ENCODE results near the gene BANF2. TPM values are rescaled to one million over a fixed set of nuclear protein-coding genes. Genes with fewer than 3 reads are reported as not detected.
"Not testable (repeated sequence)": the region's sequence is repeated elsewhere in the genome, so short reads cannot be mapped to it uniquely, and the experiment has no call there.

Gene BANF2
- total RNA-seq, 1 donor from 2014 or later, result not detected

DNA sequence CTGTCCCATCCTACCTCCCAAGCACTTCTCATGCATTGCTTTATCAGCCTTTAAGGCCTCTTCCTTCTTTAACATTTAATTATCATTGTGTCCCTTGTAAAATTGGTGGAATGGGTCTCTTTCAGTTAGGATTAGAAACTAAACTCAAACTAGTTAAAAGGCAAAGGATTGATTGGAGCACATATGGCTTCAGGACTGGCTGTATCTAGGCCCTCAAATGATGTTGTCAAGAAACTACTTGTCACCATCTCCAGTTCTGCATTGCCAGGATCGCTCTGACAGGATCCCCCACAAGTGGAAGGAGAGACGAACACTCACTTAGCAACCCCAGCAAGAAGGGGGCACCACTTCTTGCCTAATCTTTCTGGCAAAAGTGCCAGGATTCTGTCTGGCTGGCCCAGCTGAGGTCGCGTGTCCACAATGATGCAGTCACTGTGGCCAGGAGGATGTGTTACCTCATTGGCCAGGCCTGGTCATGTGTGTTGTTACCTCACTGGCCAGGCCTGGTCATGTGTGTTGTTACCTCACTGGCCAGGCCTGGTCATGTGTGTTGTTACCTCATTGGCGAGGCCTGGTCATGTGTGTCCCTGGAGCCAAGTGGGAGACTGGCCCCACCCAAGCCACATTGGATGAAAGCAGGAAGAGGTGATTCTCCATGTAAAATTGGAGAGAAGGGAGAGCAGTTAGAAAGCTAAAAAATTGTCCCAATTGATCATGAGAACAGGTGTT is 5.0 kb downstream of the BANF2 start:
- no peaks in the 10 kb centered on the region for H3K27me3 ChIP-seq
- H3K27ac ChIP-seq, result no peak overlapping the region
- H3K9me3 ChIP-seq, result no peaks in the 10 kb centered on the region
- intact Hi-C loops (cut with DNase I), result no loop called here
- TF ChIP-seq, protein P1, sequence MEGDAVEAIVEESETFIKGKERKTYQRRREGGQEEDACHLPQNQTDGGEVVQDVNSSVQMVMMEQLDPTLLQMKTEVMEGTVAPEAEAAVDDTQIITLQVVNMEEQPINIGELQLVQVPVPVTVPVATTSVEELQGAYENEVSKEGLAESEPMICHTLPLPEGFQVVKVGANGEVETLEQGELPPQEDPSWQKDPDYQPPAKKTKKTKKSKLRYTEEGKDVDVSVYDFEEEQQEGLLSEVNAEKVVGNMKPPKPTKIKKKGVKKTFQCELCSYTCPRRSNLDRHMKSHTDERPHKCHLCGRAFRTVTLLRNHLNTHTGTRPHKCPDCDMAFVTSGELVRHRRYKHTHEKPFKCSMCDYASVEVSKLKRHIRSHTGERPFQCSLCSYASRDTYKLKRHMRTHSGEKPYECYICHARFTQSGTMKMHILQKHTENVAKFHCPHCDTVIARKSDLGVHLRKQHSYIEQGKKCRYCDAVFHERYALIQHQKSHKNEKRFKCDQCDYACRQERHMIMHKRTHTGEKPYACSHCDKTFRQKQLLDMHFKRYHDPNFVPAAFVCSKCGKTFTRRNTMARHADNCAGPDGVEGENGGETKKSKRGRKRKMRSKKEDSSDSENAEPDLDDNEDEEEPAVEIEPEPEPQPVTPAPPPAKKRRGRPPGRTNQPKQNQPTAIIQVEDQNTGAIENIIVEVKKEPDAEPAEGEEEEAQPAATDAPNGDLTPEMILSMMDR (IDR thresholded peaks at IDR 0.05), result no peak
- no peaks in the 10 kb centered on the region for H3K36me3 ChIP-seq
- DNase-seq (no peak), ATAC-seq (no peak)
- no peak overlapping the region for H3K4me3 ChIP-seq
- no peaks in the 10 kb centered on the region for H3K4me1 ChIP-seq

DNA sequence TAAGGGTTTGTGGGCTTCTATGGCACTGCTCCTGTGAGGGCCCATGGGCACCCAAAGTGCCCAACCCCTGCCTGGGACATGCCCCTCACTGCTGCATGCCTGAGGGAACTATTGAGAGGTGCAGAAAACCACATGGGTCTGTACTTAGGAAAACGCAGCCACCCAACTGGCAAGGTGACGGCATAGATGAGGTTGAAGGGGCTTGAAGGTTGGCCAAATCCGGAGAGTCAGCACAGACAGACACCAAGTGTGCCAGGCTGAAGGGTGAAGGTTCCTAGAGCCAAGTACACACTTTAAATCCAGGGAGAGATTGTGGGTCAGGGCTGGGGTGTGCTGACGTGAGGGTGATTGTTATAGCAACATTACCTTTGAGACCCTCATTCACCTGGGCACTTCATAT is 6.2 kb downstream of the BANF2 start:
- intact Hi-C loops (cut with DNase I), result no loop called here
- no peak overlapping the region for H3K4me3 ChIP-seq
- TF ChIP-seq, protein P1 (IDR thresholded peaks at IDR 0.05), result no peak
- no peaks in the 10 kb centered on the region for H3K27me3 ChIP-seq
- no peaks in the 10 kb centered on the region for H3K4me1 ChIP-seq
- no peak for ATAC-seq
- H3K9me3 ChIP-seq, result no peaks in the 10 kb centered on the region
- no peaks in the 10 kb centered on the region for H3K36me3 ChIP-seq
- no peak for DNase-seq
- H3K27ac ChIP-seq, result no peak overlapping the region

DNA sequence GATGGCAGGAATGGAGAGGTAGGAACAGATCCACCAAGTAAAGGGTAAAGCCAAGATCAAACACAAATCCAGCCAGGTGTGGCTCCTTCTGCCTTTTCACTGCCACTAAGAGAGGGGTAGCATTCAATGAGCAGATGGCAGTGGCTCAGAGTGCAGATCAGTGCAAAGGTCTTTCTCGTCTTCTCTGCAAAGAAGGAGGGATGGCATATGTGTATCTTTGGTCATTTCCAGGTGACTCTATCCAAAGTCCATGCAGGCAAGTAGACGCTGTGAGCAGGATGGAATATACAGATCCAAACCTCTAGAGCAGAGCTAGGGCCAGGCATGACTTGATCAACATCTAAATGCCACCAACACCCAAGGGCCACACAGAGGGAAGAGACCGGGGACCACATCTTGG is 6.9 kb downstream of the BANF2 start:
- Histone ChIP-seq H3K9me3 (no peaks in the 10 kb centered on the region), H3K27ac (no peak overlapping the region), H3K27me3 (no peaks in the 10 kb centered on the region), H3K4me1 (no peaks in the 10 kb centered on the region), H3K4me3 (no peak overlapping the region), H3K36me3 (no peaks in the 10 kb centered on the region)
- ATAC-seq (no peak), DNase-seq (no peak)
- TF ChIP-seq, protein P1 (IDR thresholded peaks at IDR 0.05), result no peak
- intact Hi-C loops (cut with DNase I), result no loop called here

DNA sequence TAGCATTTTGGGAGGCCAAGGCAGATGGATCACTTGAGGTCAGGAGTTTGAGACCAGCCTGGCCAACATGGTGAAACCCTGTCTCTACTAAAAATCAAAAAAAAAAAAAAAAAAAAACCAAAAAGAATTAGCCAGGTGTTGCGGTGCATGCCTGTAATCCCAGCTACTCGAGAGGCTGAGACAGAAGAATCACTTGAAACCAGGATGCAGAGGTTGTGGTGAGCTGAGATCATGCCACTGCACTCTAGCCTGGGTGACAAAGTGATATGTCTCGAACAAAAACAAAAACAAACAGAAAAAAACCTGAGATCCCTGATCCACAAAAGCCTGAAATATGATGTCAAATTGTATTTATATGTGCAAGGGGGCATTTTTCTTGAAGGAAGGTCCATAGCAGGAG is 8.2 kb downstream of the BANF2 start:
- DNase-seq; ATAC-seq; H3K4me1 ChIP-seq; H3K9me3 ChIP-seq; H3K27ac ChIP-seq; intact Hi-C loops (cut with DNase I); H3K36me3 ChIP-seq; H3K4me3 ChIP-seq; H3K27me3 ChIP-seq: not testable (repeated sequence)

DNA sequence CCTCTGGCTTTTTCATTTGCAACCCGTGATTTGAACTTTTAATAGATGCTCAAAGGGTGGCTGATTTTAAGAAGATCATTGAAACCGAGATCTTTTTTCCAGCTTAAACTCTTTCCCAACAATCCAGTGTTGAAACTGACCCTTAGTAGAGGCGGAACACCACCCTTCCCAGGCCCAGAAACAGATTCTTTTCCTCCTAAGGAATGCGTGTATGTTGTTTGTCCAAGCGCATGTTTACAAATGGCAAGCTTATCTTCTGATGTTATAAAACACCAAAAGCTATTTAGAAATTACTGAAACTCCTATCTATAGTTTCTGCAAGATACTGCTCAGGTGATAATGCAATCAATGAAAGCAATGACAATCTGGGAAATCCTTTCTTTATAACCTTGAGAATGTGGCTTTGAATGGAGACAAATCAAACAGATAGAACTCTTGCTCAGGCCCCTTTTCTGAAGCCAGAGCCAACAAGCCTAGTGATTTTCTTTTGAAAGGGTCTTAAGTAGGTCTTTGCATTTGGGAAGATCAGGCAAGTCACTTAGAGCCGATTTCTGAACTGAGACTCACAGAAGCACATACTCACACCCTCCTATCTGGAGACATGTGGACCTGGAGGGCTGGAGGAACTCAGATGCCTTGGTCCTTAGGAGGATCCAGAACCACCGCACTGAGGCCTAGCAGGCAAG is 9.1 kb downstream of the BANF2 start:
- Histone ChIP-seq H3K4me3 (no peak overlapping the region), H3K9me3 (no peaks in the 10 kb centered on the region), H3K27ac (no peak overlapping the region), H3K36me3 (no peaks in the 10 kb centered on the region), H3K4me1 (no peaks in the 10 kb centered on the region), H3K27me3 (no peaks in the 10 kb centered on the region)
- intact Hi-C loops (cut with DNase I), result no loop called here
- TF ChIP-seq, protein P1 (IDR thresholded peaks at IDR 0.05), result no peak
- no peak for ATAC-seq
- no peak for DNase-seq

All from upper lobe of right lung (tissue), 1 donor.